ENCODE results near the gene MORC2.
A peak's percentile ranks its signal among the peaks of the same experiment; 100 is the strongest.

MORC2 gene

GRCh38 chr22:30968015-30968923 is at the start of gene MORC2:
Gene MORC2, minus strand, starts transcription at chr22:30968774. Its CDS starts 885 bp downstream, at chr22:30967889.
- peak in 2 of 6 experiments; percentile 22 to 30 for DNase-seq

GRCh38 chr22:31005535-31005934 is 37.0 kb upstream of the MORC2 start:
- DNase-seq: no peak

GRCh38 chr22:31001124-31001770 is 32.7 kb upstream of the MORC2 start:
- no peak for DNase-seq

GRCh38 chr22:30998329-30998728 is 29.8 kb upstream of the MORC2 start:
- DNase-seq: no peak

GRCh38 chr22:30996462-30996861 is 27.9 kb upstream of the MORC2 start:
- DNase-seq: no peak

- no peak for DNase-seq
These were observed 26.4 kb upstream of the MORC2 start for GRCh38 chr22:30994960-30995359.

- no peak for DNase-seq
These were observed 24.0 kb upstream of the MORC2 start for GRCh38 chr22:30992565-30992964.

GRCh38 chr22:30990690-30991089 is 22.1 kb upstream of the MORC2 start:
- no peak for DNase-seq

- DNase-seq: no peak
These were observed 20.9 kb upstream of the MORC2 start for GRCh38 chr22:30989474-30989873.

GRCh38 chr22:30985561-30986208 is 17.1 kb upstream of the MORC2 start:
- DNase-seq: no peak

- DNase-seq: no peak
These were observed 15.7 kb upstream of the MORC2 start for GRCh38 chr22:30984317-30984716.

- DNase-seq: no peak
These were observed 13.9 kb upstream of the MORC2 start for GRCh38 chr22:30982512-30982911.

GRCh38 chr22:30979932-30980331 is 11.4 kb upstream of the MORC2 start:
- no peak for DNase-seq

GRCh38 chr22:30978304-30978962 is 9.9 kb upstream of the MORC2 start:
- no peak for DNase-seq

- no peak for DNase-seq
These were observed 1.8 kb upstream of the MORC2 start for GRCh38 chr22:30970356-30970746.

GRCh38 chr22:30969532-30970355 is 1.2 kb upstream of the MORC2 start:
- DNase-seq: peak in 1 of 6 experiments; percentile 36

GRCh38 chr22:30968924-30969531 is 454 bp upstream of the MORC2 start, which contains the start of gene TUG1:
Gene TUG1, plus strand, starts transcription at chr22:30969265.
- DNase-seq: peak; percentile 94 to 97 (median 96)

- no peak for DNase-seq
These were observed 3.7 kb downstream of the MORC2 start for GRCh38 chr22:30964858-30965257.

- peak in 3 of 6 experiments; percentile 5 to 27 (median 18) for DNase-seq
These were observed 13.4 kb downstream of the MORC2 start for GRCh38 chr22:30955153-30955552.

- no peak for DNase-seq
These were observed 15.4 kb downstream of the MORC2 start for GRCh38 chr22:30953206-30953605.

- no peak for DNase-seq
These were observed 18.5 kb downstream of the MORC2 start for GRCh38 chr22:30949934-30950660.
